ENCODE measurements around the gene PRR29. TPM values are rescaled to one million over a fixed set of nuclear protein-coding genes. Genes with fewer than 3 reads are reported as not detected.

PRR29 gene
- total RNA-seq, 4 donors from 2014 or later = 0.29 to 2.8 (median 1.5) TPM; not detected in 1

GRCh38 chr17:64037180-64037579, 39.0 kb downstream of the PRR29 start:
- TF ChIP-seq POLR2A (IDR thresholded peaks at IDR 0.05) (no peak), CTCF (IDR thresholded peaks at IDR 0.05) (no peak)
- Histone ChIP-seq H3K27me3 (no peaks in the 10 kb centered on the region), H3K27ac (no peak overlapping the region), H3K4me3 (no peak overlapping the region), H3K4me1 (no peaks in the 10 kb centered on the region), H3K36me3 (no peaks in the 10 kb centered on the region), H3K9me3 (no peaks in the 10 kb centered on the region)
- DNase-seq = no peak
- intact Hi-C loops (cut with DNase I; ENCODE audit: low total_unique reads) = no loop called here

- H3K27me3 ChIP-seq = no peaks in the 10 kb centered on the region
- no peaks in the 10 kb centered on the region for H3K36me3 ChIP-seq
- no peak overlapping the region for H3K27ac ChIP-seq
- no peaks in the 10 kb centered on the region for H3K9me3 ChIP-seq
- TF ChIP-seq CTCF (IDR thresholded peaks at IDR 0.05) = no peak
- no peak for TF ChIP-seq POLR2A (IDR thresholded peaks at IDR 0.05)
- no peak overlapping the region for H3K4me3 ChIP-seq
- no peaks in the 10 kb centered on the region for H3K4me1 ChIP-seq
- DNase-seq = no peak
- intact Hi-C loops (cut with DNase I; ENCODE audit: low total_unique reads) = no loop called here
These were observed 39.7 kb downstream of the PRR29 start for GRCh38 chr17:64037802-64038201.

GRCh38 chr17:64038331-64039105, 40.4 kb downstream of the PRR29 start:
- Histone ChIP-seq H3K27me3 (no peaks in the 10 kb centered on the region), H3K36me3 (no peaks in the 10 kb centered on the region), H3K27ac (no peak overlapping the region), H3K9me3 (no peaks in the 10 kb centered on the region), H3K4me1 (no peaks in the 10 kb centered on the region), H3K4me3 (no peak overlapping the region)
- DNase-seq = no peak
- intact Hi-C loops (cut with DNase I; ENCODE audit: low total_unique reads) = no loop called here
- no peak for TF ChIP-seq POLR2A (IDR thresholded peaks at IDR 0.05)
- TF ChIP-seq CTCF (IDR thresholded peaks at IDR 0.05) = no peak

- DNase-seq = no peak
- H3K4me3 ChIP-seq = no peak overlapping the region
- no peak for TF ChIP-seq POLR2A (IDR thresholded peaks at IDR 0.05)
- no peak for TF ChIP-seq CTCF (IDR thresholded peaks at IDR 0.05)
- H3K4me1 ChIP-seq = no peaks in the 10 kb centered on the region
- H3K36me3 ChIP-seq = no peaks in the 10 kb centered on the region
- no peaks in the 10 kb centered on the region for H3K27me3 ChIP-seq
- H3K27ac ChIP-seq = no peak overlapping the region
- intact Hi-C loops (cut with DNase I; ENCODE audit: low total_unique reads) = no loop called here
- H3K9me3 ChIP-seq = no peaks in the 10 kb centered on the region
These were observed 40.9 kb downstream of the PRR29 start for GRCh38 chr17:64039106-64039400.

- no peaks in the 10 kb centered on the region for H3K27me3 ChIP-seq
- TF ChIP-seq CTCF (IDR thresholded peaks at IDR 0.05) (no peak), POLR2A (IDR thresholded peaks at IDR 0.05) (no peak)
- no peak for DNase-seq
- no peak overlapping the region for H3K4me3 ChIP-seq
- intact Hi-C loops (cut with DNase I; ENCODE audit: low total_unique reads) = no loop called here
- H3K4me1 ChIP-seq = no peaks in the 10 kb centered on the region
- no peaks in the 10 kb centered on the region for H3K9me3 ChIP-seq
- no peaks in the 10 kb centered on the region for H3K36me3 ChIP-seq
- H3K27ac ChIP-seq = no peak overlapping the region
These were observed 42.1 kb downstream of the PRR29 start for GRCh38 chr17:64040206-64040605.
